GM10248 (cell line): Measurements from ENCODE around the gene NIPAL4.

Experiments
- CTCF ChIA-PET: fragments of 300-600 bp; sonication (Branson Sonifier 250); formaldehyde crosslinking; extraction: SDS; loops from one replicate; lab custom pipeline; 2021; ENCODE audit warnings: antibody characterized with exemption; lab: Yijun Ruan, JAX
- POLR2A ChIA-PET: fragments of 350-650 bp; sonication (Branson Sonifier 250); formaldehyde crosslinking; extraction: SDS; loops from one replicate; lab custom pipeline; 2020; ENCODE audit warnings: antibody characterized with exemption; lab: Yijun Ruan, JAX
- DNase-seq: peaks from one replicate; pipeline ENCODE4 v3.0.0; 2012; ENCODE audit errors: extremely low spot score
- CTCF ChIP-seq: IDR thresholded peaks from 2 replicates; pipeline ENCODE4 v1.5.1; 2012; ENCODE audit warnings: mild to moderate bottlenecking, low read depth; ENCODE audit errors: extremely low read depth, missing control alignments, control extremely low read depth

The NIPAL4 gene

DNA sequence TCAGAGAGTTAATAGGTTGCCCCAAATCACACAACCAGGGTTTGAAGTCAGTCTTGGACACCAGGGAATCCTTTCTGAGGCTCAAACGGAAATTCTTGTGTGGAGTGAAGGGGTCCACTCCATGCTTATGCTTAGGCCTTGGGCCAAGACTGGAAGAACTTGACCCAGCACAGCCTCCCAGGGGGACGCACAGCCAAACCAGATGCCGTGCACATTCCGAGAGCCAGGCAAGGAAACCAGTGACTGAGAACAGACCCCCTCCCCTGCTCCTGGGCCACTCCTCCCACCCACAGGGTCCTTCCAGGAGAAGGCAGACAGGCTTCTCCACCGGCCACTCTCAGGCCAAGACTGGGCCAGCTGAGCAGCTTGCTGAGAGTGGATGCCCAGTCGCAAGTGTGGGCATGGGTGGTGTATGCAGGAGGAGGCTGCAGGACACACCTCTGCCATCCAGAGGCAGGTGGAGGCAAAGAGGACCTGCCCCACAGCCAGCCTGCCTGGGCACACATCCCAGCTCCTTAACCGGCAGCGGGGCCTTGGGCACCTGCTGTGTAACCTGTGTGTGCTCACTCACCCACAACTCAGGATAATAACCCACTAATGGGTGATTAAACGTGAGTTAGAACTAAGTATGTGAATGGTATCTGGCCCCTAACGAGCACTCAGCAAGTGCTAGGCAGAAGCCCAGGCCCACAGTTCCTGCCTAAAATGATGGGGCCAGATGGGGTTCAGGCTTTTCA is 38.0 kb downstream of the NIPAL4 start:
- CTCF ChIA-PET: interaction anchor here (1.4 to 1.7 kb wide), 2 partner anchors 19 to 156 kb away, joined by 3 to 5 read pairs; no protein-coding TSS in a partner anchor
- no peak for TF ChIP-seq CTCF
- POLR2A ChIA-PET: no interaction called here
- DNase-seq: no peak

GRCh38 chr5:157502143-157502647 is 42.2 kb downstream of the NIPAL4 start:
- peak; percentile 73 for DNase-seq
- no peak for TF ChIP-seq CTCF
- ChIA-PET CTCF (interaction anchor here (0.9 to 1.1 kb wide), 5 partner anchors 9 to 216 kb away, joined by 3 to 4 read pairs (median 3); no protein-coding TSS in a partner anchor), POLR2A (interaction anchor here (1.0 kb wide), 1 partner anchor 17 kb away, joined by 5 read pairs; no protein-coding TSS in a partner anchor)

GRCh38 chr5:157504053-157504452 is 44.0 kb downstream of the NIPAL4 start:
- CTCF ChIA-PET: interaction anchor here (0.9 to 1.5 kb wide), 5 partner anchors 10 to 37 kb away, joined by 3 to 5 read pairs (median 3); no protein-coding TSS in a partner anchor
- POLR2A ChIA-PET: interaction anchor here (1.4 kb wide), 1 partner anchor 38 kb away, joined by 3 read pairs; no protein-coding TSS in a partner anchor
- DNase-seq: no peak
- TF ChIP-seq CTCF: no peak

DNA sequence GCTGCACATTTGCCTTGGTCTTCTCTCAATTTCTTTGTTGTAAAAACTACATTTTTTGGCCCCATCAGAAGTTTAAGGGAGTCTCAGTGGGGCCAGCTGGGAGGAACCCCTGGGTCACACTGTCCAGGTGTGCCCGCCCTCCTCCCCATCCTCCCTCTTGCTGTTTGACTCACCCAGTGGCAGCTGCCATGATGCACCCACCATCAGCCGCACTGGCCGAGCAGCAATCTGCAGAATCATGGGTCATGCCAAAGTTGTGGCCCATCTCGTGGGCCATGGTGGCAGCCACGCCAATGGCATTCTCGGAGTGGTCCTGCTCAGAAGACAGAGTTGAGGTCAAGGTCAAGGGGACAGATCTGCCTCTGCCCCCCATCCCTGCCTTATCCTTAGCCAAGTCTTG is 45.5 kb downstream of the NIPAL4 start:
- no peak for TF ChIP-seq CTCF
- ChIA-PET CTCF (interaction anchor here (1.0 to 1.5 kb wide), 3 partner anchors 11 to 27 kb away, joined by 3 to 5 read pairs (median 3); no protein-coding TSS in a partner anchor), POLR2A (interaction anchor here (0.9 to 1.4 kb wide), 2 partner anchors 24 to 36 kb away, joined by 3 read pairs; no protein-coding TSS in a partner anchor)
- no peak for DNase-seq

DNA sequence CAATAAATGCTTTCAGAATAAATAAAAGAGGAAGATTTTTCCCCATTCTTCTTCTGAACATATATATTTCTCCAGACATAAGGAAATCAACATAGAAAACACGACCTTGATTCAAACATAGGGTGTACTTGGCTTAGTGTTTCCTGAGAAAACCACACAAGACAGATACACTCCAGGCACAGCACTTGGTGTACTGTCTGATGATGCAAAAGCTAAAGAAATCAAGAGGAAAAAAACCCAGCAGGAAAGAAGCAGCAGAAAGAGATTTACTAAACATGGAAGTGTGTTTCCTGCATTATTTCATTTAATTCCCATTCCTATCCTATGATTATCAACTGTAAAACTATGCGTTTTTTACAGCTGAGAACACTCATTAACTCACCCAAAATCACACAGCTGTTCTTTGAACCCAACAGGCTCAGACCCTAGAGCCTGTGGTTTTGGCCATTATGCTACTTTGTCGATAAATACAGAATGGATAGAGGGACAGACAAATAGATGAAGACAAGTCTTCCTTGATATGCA is 46.1 kb downstream of the NIPAL4 start:
- ChIA-PET CTCF (interaction anchor here (0.8 to 1.5 kb wide), 6 partner anchors 12 to 31 kb away, joined by 3 to 4 read pairs (median 3); no protein-coding TSS in a partner anchor), POLR2A (interaction anchor here (0.9 kb wide), 1 partner anchor 23 kb away, joined by 3 read pairs; no protein-coding TSS in a partner anchor)
- TF ChIP-seq CTCF: no peak
- DNase-seq: no peak
